Panc1 (cell line): Measurements from ENCODE around the gene ANP32A. TPM values are rescaled to one million over a fixed set of nuclear protein-coding genes. Genes with fewer than 3 reads are reported as not detected.

Experiments used
- ATAC-seq: fragments of 200-7000 bp; cut with Tn5 transposase; 2 replicates; pipeline ENCODE4 v1.9.1; 2020; ENCODE audit warnings: mild to moderate bottlenecking, moderate library complexity
- BruUV-seq: library from RNA; stranded (reverse); fragments of 400-500 nt; replicated peaks from 2 replicates; lab custom pipeline; 2021; lab: Mats Ljungman, UMichigan
- CTCF ChIA-PET: fragments of 300-600 bp; sonication (Branson Sonifier 250); formaldehyde crosslinking; loops from one replicate; lab custom pipeline; 2022; ENCODE audit warnings: antibody characterized with exemption; lab: Charles Lee
- POLR2A ChIA-PET: fragments of 300-600 bp; sonication (Branson Sonifier 250); formaldehyde crosslinking; loops from one replicate; lab custom pipeline; 2022; ENCODE audit warnings: antibody characterized with exemption; lab: Charles Lee
- DNase-seq: peaks from one replicate; pipeline ENCODE4 v3.0.0-alpha.2; 2010; ENCODE audit warnings: low read depth, low spot score
- H3K27ac ChIP-seq: 2 replicates; pipeline ENCODE4 v1.5.1; 2011; ENCODE audit warnings: mild to moderate bottlenecking, low read length, inconsistent platforms
- H3K27me3 ChIP-seq: fragments of 200-500 bp; sonication (Bioruptor generic); 2 replicates; pipeline ENCODE4 v1.6.0; 2014; ENCODE audit warnings: low read length, inconsistent platforms; ENCODE audit not compliant: control insufficient read depth, insufficient read depth
- H3K36me3 ChIP-seq: fragments of 200-500 bp; sonication (Bioruptor generic); 2 replicates; pipeline ENCODE4 v1.5.1; 2014; ENCODE audit warnings: inconsistent platforms, mild to moderate bottlenecking, low read length, moderate library complexity; ENCODE audit not compliant: control insufficient read depth, insufficient read depth
- H3K4me1 ChIP-seq: 2 replicates; pipeline ENCODE4 v1.5.1; 2011; ENCODE audit warnings: inconsistent platforms, mild to moderate bottlenecking, low read length, moderate library complexity; ENCODE audit not compliant: control insufficient read depth, insufficient read depth
- H3K4me3 ChIP-seq, 2 experiments: 2 replicates each; pipeline ENCODE4 v1.5.1; 2011 to 2012; ENCODE audit warnings: low read depth in 2 of 2, low read length in 2 of 2, mild to moderate bottlenecking in 2 of 2, inconsistent platforms in 1 of 2, moderate library complexity in 1 of 2
- H3K9me3 ChIP-seq: fragments of 200-500 bp; sonication (Bioruptor generic); 2 replicates; pipeline ENCODE4 v1.5.1; 2014; ENCODE audit warnings: low read depth, mild to moderate bottlenecking, inconsistent platforms, low read length, moderate library complexity; ENCODE audit not compliant: control insufficient read depth, insufficient read depth
- POLR2AphosphoS5 ChIP-seq: IDR thresholded peaks from 2 replicates; pipeline ENCODE4 v1.6.1; 2012; ENCODE audit warnings: mild to moderate bottlenecking, low read depth, low read length, moderate library complexity
- SIN3A ChIP-seq: IDR thresholded peaks from 2 replicates; pipeline ENCODE4 v1.6.1; 2012; ENCODE audit warnings: low read depth, mild to moderate bottlenecking, low read length, moderate library complexity, borderline replicate concordance; ENCODE audit not compliant: insufficient read depth
- TCF7L2 ChIP-seq: IDR thresholded peaks from 2 replicates; pipeline ENCODE4 v1.6.1; 2011; ENCODE audit warnings: mild to moderate bottlenecking, low read depth, low read length, inconsistent platforms
- in situ Hi-C: cut with HindIII; loops from 2 replicates; pipeline ENCODE4 v1.10.0; 2016; ENCODE audit warnings: low sequenced_read_pairs, low pct_unique_long_range_greater_than_20kb
- intact Hi-C: fragments of 100-400 bp; cut with micrococcal nuclease; formaldehyde crosslinking; loops from one replicate; pipeline ENCODE4 v1.10.0; 2022; ENCODE audit not compliant: unreplicated experiment
- total RNA-seq: library from RNA; stranded (reverse); gene quantifications from one replicate; pipeline ENCODE4 v1.2.1, GENCODE V29; 2021; ENCODE audit not compliant: unreplicated experiment
- TF ChIP-seq, protein P1 (sequence below), 2 experiments: IDR thresholded peaks; 2 replicates each; pipeline ENCODE4 v1.6.1; 2011 to 2012; ENCODE audit warnings: low read depth in 2 of 2, control low read depth in 1 of 2, low read length in 1 of 2, mild to moderate bottlenecking in 1 of 2, moderate library complexity in 1 of 2; ENCODE audit not compliant: insufficient read depth in 1 of 2
- TF ChIP-seq, protein P2 (sequence below): fragments of 450-650 bp; IDR thresholded peaks from 2 replicates; pipeline ENCODE4 v1.5.1; 2017; ENCODE audit warnings: mild to moderate bottlenecking

ANP32A gene
- total RNA-seq, 1 experiment from 2014 or later, result 226 TPM

DNA sequence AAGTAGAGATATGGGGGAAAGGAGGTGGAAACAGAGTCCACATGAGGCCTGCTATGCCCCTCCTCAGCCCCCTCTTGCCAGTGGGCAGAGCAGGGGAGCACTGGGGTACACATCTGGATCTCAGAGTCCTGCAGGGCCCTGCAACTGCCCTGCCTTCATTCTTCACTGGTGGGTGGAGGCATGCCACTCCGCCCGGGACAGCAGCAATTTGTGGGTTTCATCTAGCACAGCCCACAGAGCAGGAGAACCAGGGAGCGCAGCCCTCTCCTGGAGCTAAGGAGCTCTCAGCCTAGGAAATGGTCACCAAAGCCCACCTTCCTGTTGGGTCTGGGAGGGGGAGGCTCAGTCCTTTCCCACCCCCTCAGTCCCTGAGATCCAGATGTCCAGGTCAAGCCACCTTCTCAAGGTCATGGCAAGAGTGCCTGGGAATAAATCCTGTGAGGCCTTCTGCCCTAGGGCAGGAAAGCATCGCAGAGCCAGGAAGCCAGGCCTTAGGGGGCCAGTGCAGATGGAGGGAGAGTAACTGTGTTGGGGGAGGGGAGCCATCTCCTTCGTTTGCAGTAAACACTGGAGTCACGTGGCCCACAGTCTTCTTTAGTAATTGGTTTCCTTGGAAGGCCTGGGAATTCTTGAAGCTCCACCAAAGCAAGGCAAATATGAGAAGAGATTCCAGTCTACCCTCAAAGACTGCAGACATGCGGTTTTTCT is 31.0 kb downstream of the ANP32A start:
- peaks cover 12% of the 10 kb centered on the region for H3K36me3 ChIP-seq
- DNase-seq, result no peak
- BruUV-seq, result no TSS peak
- ChIA-PET POLR2A (no interaction called here), CTCF (no interaction called here)
- intact Hi-C loops (no loop called here), in situ Hi-C loops (no loop called here)
- peaks cover 50% of the 10 kb centered on the region for H3K4me1 ChIP-seq
- ATAC-seq, result 0 out of 2 replicates have a peak, but pooled peaks have one; percentile 10
- no peak overlapping the region for H3K4me3 ChIP-seq
- TF ChIP-seq POLR2AphosphoS5, result no peak
- TF ChIP-seq, protein P1, sequence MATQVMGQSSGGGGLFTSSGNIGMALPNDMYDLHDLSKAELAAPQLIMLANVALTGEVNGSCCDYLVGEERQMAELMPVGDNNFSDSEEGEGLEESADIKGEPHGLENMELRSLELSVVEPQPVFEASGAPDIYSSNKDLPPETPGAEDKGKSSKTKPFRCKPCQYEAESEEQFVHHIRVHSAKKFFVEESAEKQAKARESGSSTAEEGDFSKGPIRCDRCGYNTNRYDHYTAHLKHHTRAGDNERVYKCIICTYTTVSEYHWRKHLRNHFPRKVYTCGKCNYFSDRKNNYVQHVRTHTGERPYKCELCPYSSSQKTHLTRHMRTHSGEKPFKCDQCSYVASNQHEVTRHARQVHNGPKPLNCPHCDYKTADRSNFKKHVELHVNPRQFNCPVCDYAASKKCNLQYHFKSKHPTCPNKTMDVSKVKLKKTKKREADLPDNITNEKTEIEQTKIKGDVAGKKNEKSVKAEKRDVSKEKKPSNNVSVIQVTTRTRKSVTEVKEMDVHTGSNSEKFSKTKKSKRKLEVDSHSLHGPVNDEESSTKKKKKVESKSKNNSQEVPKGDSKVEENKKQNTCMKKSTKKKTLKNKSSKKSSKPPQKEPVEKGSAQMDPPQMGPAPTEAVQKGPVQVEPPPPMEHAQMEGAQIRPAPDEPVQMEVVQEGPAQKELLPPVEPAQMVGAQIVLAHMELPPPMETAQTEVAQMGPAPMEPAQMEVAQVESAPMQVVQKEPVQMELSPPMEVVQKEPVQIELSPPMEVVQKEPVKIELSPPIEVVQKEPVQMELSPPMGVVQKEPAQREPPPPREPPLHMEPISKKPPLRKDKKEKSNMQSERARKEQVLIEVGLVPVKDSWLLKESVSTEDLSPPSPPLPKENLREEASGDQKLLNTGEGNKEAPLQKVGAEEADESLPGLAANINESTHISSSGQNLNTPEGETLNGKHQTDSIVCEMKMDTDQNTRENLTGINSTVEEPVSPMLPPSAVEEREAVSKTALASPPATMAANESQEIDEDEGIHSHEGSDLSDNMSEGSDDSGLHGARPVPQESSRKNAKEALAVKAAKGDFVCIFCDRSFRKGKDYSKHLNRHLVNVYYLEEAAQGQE (IDR thresholded peaks at IDR 0.05; ENCODE audit: insufficient read depth in 1 of 2, low read depth in 2 of 2, low read length in 1 of 2), result no peak
- no peak for TF ChIP-seq SIN3A
- TF ChIP-seq, protein P2, sequence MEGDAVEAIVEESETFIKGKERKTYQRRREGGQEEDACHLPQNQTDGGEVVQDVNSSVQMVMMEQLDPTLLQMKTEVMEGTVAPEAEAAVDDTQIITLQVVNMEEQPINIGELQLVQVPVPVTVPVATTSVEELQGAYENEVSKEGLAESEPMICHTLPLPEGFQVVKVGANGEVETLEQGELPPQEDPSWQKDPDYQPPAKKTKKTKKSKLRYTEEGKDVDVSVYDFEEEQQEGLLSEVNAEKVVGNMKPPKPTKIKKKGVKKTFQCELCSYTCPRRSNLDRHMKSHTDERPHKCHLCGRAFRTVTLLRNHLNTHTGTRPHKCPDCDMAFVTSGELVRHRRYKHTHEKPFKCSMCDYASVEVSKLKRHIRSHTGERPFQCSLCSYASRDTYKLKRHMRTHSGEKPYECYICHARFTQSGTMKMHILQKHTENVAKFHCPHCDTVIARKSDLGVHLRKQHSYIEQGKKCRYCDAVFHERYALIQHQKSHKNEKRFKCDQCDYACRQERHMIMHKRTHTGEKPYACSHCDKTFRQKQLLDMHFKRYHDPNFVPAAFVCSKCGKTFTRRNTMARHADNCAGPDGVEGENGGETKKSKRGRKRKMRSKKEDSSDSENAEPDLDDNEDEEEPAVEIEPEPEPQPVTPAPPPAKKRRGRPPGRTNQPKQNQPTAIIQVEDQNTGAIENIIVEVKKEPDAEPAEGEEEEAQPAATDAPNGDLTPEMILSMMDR, result no peak
- TF ChIP-seq TCF7L2, result no peak
- peak overlapping the region; percentile 34; the same call in 1 of the 2 replicates for H3K27ac ChIP-seq
- no peaks in the 10 kb centered on the region for H3K9me3 ChIP-seq
- H3K27me3 ChIP-seq, result no peaks in the 10 kb centered on the region

DNA sequence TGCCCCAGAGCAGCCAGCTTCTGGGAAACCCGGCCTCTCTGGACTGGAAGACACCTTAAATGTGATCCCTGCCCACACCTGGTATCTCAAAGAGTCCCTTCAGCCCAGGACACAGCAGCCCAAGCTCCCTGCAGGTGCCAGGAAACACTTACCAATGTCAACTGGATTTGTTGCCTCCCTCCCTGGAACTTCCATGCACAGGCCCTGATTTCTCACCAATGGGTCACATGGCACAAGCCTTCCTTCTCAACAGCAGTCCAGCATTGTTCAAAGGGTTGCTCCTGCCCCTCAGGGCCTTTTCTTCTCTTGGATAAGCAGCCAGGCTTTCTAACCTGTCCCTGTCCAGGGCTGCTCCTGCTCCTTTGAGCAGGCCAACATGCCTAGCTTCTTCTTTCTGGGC is 31.6 kb downstream of the ANP32A start:
- intact Hi-C loops, result no loop called here
- CTCF ChIA-PET, result no interaction called here
- Histone ChIP-seq H3K4me3 (no peak overlapping the region), H3K27me3 (no peaks in the 10 kb centered on the region), H3K27ac (peak overlapping the region; percentile 34; the same call in 1 of the 2 replicates), H3K9me3 (no peaks in the 10 kb centered on the region), H3K4me1 (peaks cover 46% of the 10 kb centered on the region), H3K36me3 (peaks cover 12% of the 10 kb centered on the region)
- in situ Hi-C loops, result no loop called here
- BruUV-seq, result no TSS peak
- TF ChIP-seq SIN3A (no peak), POLR2AphosphoS5 (no peak), TCF7L2 (no peak)
- TF ChIP-seq, protein P2, result no peak
- TF ChIP-seq, protein P1 (IDR thresholded peaks at IDR 0.05; ENCODE audit: insufficient read depth in 1 of 2, low read depth in 2 of 2, low read length in 1 of 2), result no peak
- POLR2A ChIA-PET, result no interaction called here
- ATAC-seq, result peak; percentile 24; the same call in 1 of the 2 replicates
- DNase-seq, result no peak
